Thyroid gland (tissue), 4 donors: ENCODE results near the gene OR1N1. TPM values are rescaled to one million over a fixed set of nuclear protein-coding genes. Genes with fewer than 3 reads are reported as not detected.

ENCODE experiments used
- DNase-seq, 2 donors: peaks; one replicate each; pipeline ENCODE4 v3.0.0-alpha.2; 2019
- H3K27ac ChIP-seq, 3 donors: fragments of 200-600 bp; sonication (generic); 1 replicate in 2 of 3; 2 replicates in 1 of 3; pipeline ENCODE4 v1.5.1; 2016 to 2019; ENCODE audit warnings: mild to moderate bottlenecking in 1 of 3, moderate library complexity in 1 of 3
- H3K27me3 ChIP-seq: fragments of 200-600 bp; sonication (generic); one replicate; pipeline ENCODE4 v1.5.1; 2019
- H3K36me3 ChIP-seq, 2 donors: fragments of 200-600 bp; sonication (generic); one replicate each; pipeline ENCODE4 v1.5.1; 2016 to 2019
- H3K4me1 ChIP-seq, 2 donors: fragments of 200-600 bp; sonication (generic); one replicate each; pipeline ENCODE4 v1.5.1; 2017 to 2019
- H3K4me3 ChIP-seq, 3 donors: fragments of 200-600 bp; sonication (generic); replicated peaks in 1 of 3; 1 replicate in 2 of 3; 2 replicates in 1 of 3; pipeline ENCODE4 v1.5.1; 2016; ENCODE audit warnings: mild to moderate bottlenecking in 1 of 3
- H3K9me3 ChIP-seq: fragments of 200-600 bp; sonication (generic); one replicate; pipeline ENCODE4 v1.5.1; 2017
- CTCF ChIP-seq, 6 experiments: fragments of 200-600 bp in 3 of 6; fragments of 450-650 bp in 3 of 6; sonication (generic) in 3 of 6; IDR thresholded peaks; one replicate each; pipeline ENCODE4 v1.5.1; 2016 to 2019; ENCODE audit warnings: antibody characterized with exemption in 6 of 6, mild to moderate bottlenecking in 2 of 6, inconsistent platforms in 1 of 6, moderate library complexity in 1 of 6
- POLR2A ChIP-seq, 2 donors: fragments of 450-650 bp; IDR thresholded peaks; one replicate each; pipeline ENCODE4 v1.6.1; 2017; ENCODE audit warnings: antibody characterized with exemption in 2 of 2, mild to moderate bottlenecking in 2 of 2, moderate library complexity in 1 of 2
- WGBS, 2 donors: methylation state at CpG; one replicate each; pipeline ENCODE4 v1.1.5; 2017; 5-methylcytosine and 5-hydroxymethylcytosine counted together
- intact Hi-C: fragments of 100-400 bp; cut with DNase I; formaldehyde crosslinking; loops from one replicate; pipeline ENCODE4 v1.15.1; 2023
- total RNA-seq, 4 donors: library from RNA; depleted of rRNA; stranded (reverse); fragments of >200 nt; gene quantifications; one replicate each; pipeline ENCODE4 v1.2.3, GENCODE V29; 2016

Gene OR1N1
- total RNA-seq, 4 donors from 2014 or later = not detected

GRCh38 chr9:122506964-122507363 is 20.1 kb downstream of the OR1N1 start:
- Histone ChIP-seq H3K4me1 (peaks cover 6 to 9% of the 10 kb centered on the region in 2 donors), H3K9me3 (no peaks in the 10 kb centered on the region), H3K27me3 (no peaks in the 10 kb centered on the region), H3K27ac (no peak overlapping the region), H3K36me3 (no peaks in the 10 kb centered on the region), H3K4me3 (no peak overlapping the region)
- TF ChIP-seq CTCF (IDR thresholded peaks at IDR 0.05) (no peak), POLR2A (IDR thresholded peaks at IDR 0.05) (no peak)
- 50 to 61% methylated on average over 2 of the region's 2 CpGs for WGBS, 2 donors
- DNase-seq = no peak
- intact Hi-C loops = no loop called here

- Histone ChIP-seq H3K4me1 (peaks cover 14 to 18% of the 10 kb centered on the region in 2 donors), H3K27me3 (no peaks in the 10 kb centered on the region), H3K4me3 (no peak overlapping the region), H3K27ac (no peak overlapping the region), H3K9me3 (no peaks in the 10 kb centered on the region), H3K36me3 (no peaks in the 10 kb centered on the region)
- intact Hi-C loops = no loop called here
- DNase-seq = peak in 1 of 2 donors; percentile 5
- WGBS, 2 donors = 71 to 93% methylated on average over 2 of the region's 2 CpGs
- TF ChIP-seq POLR2A (IDR thresholded peaks at IDR 0.05) (no peak), CTCF (IDR thresholded peaks at IDR 0.05) (peak; percentile 43 to 83 (median 66))
These were observed 28.2 kb downstream of the OR1N1 start for GRCh38 chr9:122498883-122499288.

GRCh38 chr9:122479062-122479461 is 48.0 kb downstream of the OR1N1 start:
- no peaks in the 10 kb centered on the region for H3K36me3 ChIP-seq

GRCh38 chr9:122477826-122478225 is 49.3 kb downstream of the OR1N1 start, which contains the start of gene OR1J1:
TSS of gene OR1J1 (minus strand) at chr9:122477926. CDS start at chr9:122477926, 0 bp downstream.
- H3K4me1 ChIP-seq = no peaks in the 10 kb centered on the region
- no peak within 1 kb of the TSS for H3K27ac ChIP-seq
- WGBS, 2 donors = 85 to 87% methylated on average over 6 of the region's 6 CpGs
- no peaks in the 10 kb centered on the region for H3K27me3 ChIP-seq
- H3K9me3 ChIP-seq = no peaks in the 10 kb centered on the region
- no peaks in the 10 kb centered on the region for H3K36me3 ChIP-seq
- DNase-seq = no peak
- intact Hi-C loops = no loop called here
- no peak within 1 kb of the TSS for H3K4me3 ChIP-seq
- TF ChIP-seq POLR2A (IDR thresholded peaks at IDR 0.05) = no peak
- no peak for TF ChIP-seq CTCF (IDR thresholded peaks at IDR 0.05)

More at GRCh38 chr9:122479062-122479461, 48.0 kb downstream of the OR1N1 start:
- no peaks in the 10 kb centered on the region for H3K4me1 ChIP-seq
- 90 to 94% methylated on average over 5 of the region's 5 CpGs for WGBS, 2 donors
- no peak overlapping the region for H3K27ac ChIP-seq
- H3K27me3 ChIP-seq = no peaks in the 10 kb centered on the region
- no peak for DNase-seq
- TF ChIP-seq CTCF (IDR thresholded peaks at IDR 0.05) (no peak), POLR2A (IDR thresholded peaks at IDR 0.05) (no peak)
- no peak overlapping the region for H3K4me3 ChIP-seq
- no peaks in the 10 kb centered on the region for H3K9me3 ChIP-seq
- intact Hi-C loops = no loop called here

GRCh38 chr9:122477346-122477745 is 49.7 kb downstream of the OR1N1 start:
- 87 to 88% methylated on average over 3 of the region's 3 CpGs for WGBS, 2 donors
- Histone ChIP-seq H3K9me3 (no peaks in the 10 kb centered on the region), H3K27me3 (no peaks in the 10 kb centered on the region), H3K4me1 (no peaks in the 10 kb centered on the region), H3K4me3 (no peak overlapping the region), H3K36me3 (no peaks in the 10 kb centered on the region), H3K27ac (no peak overlapping the region)
- TF ChIP-seq CTCF (IDR thresholded peaks at IDR 0.05) = no peak
- no peak for TF ChIP-seq POLR2A (IDR thresholded peaks at IDR 0.05)
- intact Hi-C loops = no loop called here
- DNase-seq = no peak

Other genes with a start within 250 kb of the OR1N1 start
- gene PTGS1, start 156.3 kb downstream of the OR1N1 start, total RNA-seq = 1 to 10 TPM; 2.3 to 4.0 (median 3.5) TPM
- gene OR1J1, start 49.4 kb downstream of the OR1N1 start, total RNA-seq = not detected
- gene OR1J2, start 16.5 kb downstream of the OR1N1 start, total RNA-seq = not detected
- gene OR1J4, start 8.2 kb downstream of the OR1N1 start, total RNA-seq = not detected
- gene OR1N2, start 25.8 kb upstream of the OR1N1 start, total RNA-seq = not detected
- gene OR1L8, start 56.1 kb upstream of the OR1N1 start, total RNA-seq = 1 to 10 TPM in 1 of 4 donors, under 1 TPM in 2, not detected in 1; 0.45 to 1.0 (median 0.94) TPM
- not detected for gene OR1Q1, start 87.4 kb upstream of the OR1N1 start, total RNA-seq
- 1 to 10 TPM in 2 of 4 donors, under 1 TPM in 1, not detected in 1; 0.67 to 2.0 (median 1.1) TPM for gene OR1B1, start 130.3 kb upstream of the OR1N1 start, total RNA-seq
- not detected for gene OR1L1, start 134.4 kb upstream of the OR1N1 start, total RNA-seq
- gene OR1L3, start 147.8 kb upstream of the OR1N1 start, total RNA-seq = not detected
- not detected for gene OR1L4, start 196.7 kb upstream of the OR1N1 start, total RNA-seq
- gene OR1L6, start 215.0 kb upstream of the OR1N1 start, total RNA-seq = not detected